HepG2 (cell line): ENCODE measurements around the gene TBL2.

ENCODE experiments used
- KLF16 ChIP-seq, 2 experiments: sonication (generic) in 1 of 2; formaldehyde crosslinking in 1 of 2; IDR thresholded peaks; 2 replicates each; pipeline versions ENCODE4 v1.6.1 to v1.8.0; 2016 to 2023; ENCODE audit warnings: missing genetic modification reagents in 2 of 2, missing compliant biosample characterization in 1 of 2
- NFE2 ChIP-seq: sonication (generic); formaldehyde crosslinking; IDR thresholded peaks from 2 replicates; pipeline ENCODE4 v1.4.0; 2020; ENCODE audit warnings: missing genetic modification reagents
- POLR2A ChIP-seq, 2 experiments: IDR thresholded peaks; 2 replicates each; pipeline ENCODE4 v1.6.1; 2011; ENCODE audit warnings: low read depth in 2 of 2, low read length in 2 of 2, mild to moderate bottlenecking in 1 of 2, moderate library complexity in 1 of 2; ENCODE audit not compliant: insufficient read depth in 1 of 2
- RFX5 ChIP-seq: IDR thresholded peaks from 2 replicates; pipeline ENCODE4 v1.6.1; 2011; ENCODE audit warnings: low read depth, low read length, improper control_type of control experiment
- U2AF1 ChIP-seq: fragments of 200-400 bp; formaldehyde crosslinking; optimal IDR thresholded peaks from 2 replicates; pipeline ENCODE3; 2017; ENCODE audit warnings: mild to moderate bottlenecking, low read depth, low read length
- ZNF274 ChIP-seq: sonication (generic); formaldehyde crosslinking; IDR thresholded peaks from 2 replicates; pipeline ENCODE4 v1.5.1; 2020; ENCODE audit warnings: mild to moderate bottlenecking, missing genetic modification reagents

- no peak for TF ChIP-seq ZNF274
- TF ChIP-seq U2AF1: no peak
- TF ChIP-seq POLR2A (IDR thresholded peaks at IDR 0.05; ENCODE audit: insufficient read depth in 1 of 2, low read depth in 2 of 2, low read length in 2 of 2): no peak
- TF ChIP-seq RFX5: no peak
- no peak for TF ChIP-seq KLF16 (CRISPR knock-in tag; IDR thresholded peaks at IDR 0.05)
- no peak for TF ChIP-seq NFE2
These were observed 57.4 kb downstream of the TBL2 start for GRCh38 chr7:73520673-73521635.
